Measurements from ENCODE around the gene DOCK2.

DOCK2 gene

GRCh38 chr5:170012622-170013021, 375.5 kb downstream of the DOCK2 start:
- Histone ChIP-seq H3K9me3 (ENCODE audit: low read depth, low read length) (no peaks in the 10 kb centered on the region), H3K36me3 (ENCODE audit: insufficient read depth, low read length) (no peaks in the 10 kb centered on the region), H3K27ac (no peak overlapping the region), H3K4me3 (no peak overlapping the region), H3K9ac (ENCODE audit: insufficient read length) (no peak overlapping the region)
- no peak for TF ChIP-seq POLR2AphosphoS5 (IDR thresholded peaks at IDR 0.05; ENCODE audit: borderline replicate concordance, low read depth, low read length)
- TF ChIP-seq EZH2 (IDR thresholded peaks at IDR 0.05), result no peak
- no peak for TF ChIP-seq FOXP2 (optimal IDR thresholded peaks at IDR 0.05; ENCODE audit: control extremely low read depth, extremely low read length, insufficient read depth)
- DNase-seq (ENCODE audit: low read depth, low spot score), result no peak

- no peak overlapping the region for H3K4me3 ChIP-seq
- H3K36me3 ChIP-seq (ENCODE audit: insufficient read depth, low read length), result no peaks in the 10 kb centered on the region
- no peaks in the 10 kb centered on the region for H3K9me3 ChIP-seq (ENCODE audit: low read depth, low read length)
- H3K27ac ChIP-seq, result no peak overlapping the region
- no peak for TF ChIP-seq EZH2 (IDR thresholded peaks at IDR 0.05)
- no peak for TF ChIP-seq POLR2AphosphoS5 (IDR thresholded peaks at IDR 0.05; ENCODE audit: borderline replicate concordance, low read depth, low read length)
- no peak for TF ChIP-seq FOXP2 (optimal IDR thresholded peaks at IDR 0.05; ENCODE audit: control extremely low read depth, extremely low read length, insufficient read depth)
- no peak overlapping the region for H3K9ac ChIP-seq (ENCODE audit: insufficient read length)
- DNase-seq (ENCODE audit: low read depth, low spot score), result no peak
Observed at GRCh38 chr5:170020423-170020822, 383.3 kb downstream of the DOCK2 start.

DNA sequence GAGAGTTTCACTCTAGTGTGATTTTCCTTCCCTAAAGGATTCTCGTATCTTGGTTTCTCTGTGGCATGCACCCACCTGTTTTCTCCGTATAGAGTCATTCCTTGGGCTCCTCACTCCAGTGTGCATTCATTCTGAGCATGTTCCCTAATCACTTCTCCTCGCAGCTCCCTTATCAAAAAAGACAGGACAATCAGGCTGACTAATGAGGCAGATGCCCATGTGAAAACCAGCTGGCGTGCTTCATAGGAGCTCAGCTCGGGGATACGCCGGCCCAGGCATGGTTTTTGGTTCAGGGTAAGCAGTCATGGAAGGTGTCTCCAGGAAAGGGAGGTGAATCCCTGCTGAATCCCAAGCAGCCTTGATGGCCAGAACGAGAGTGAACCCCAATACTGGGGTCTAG, 384.4 kb downstream of the DOCK2 start:
- Histone ChIP-seq H3K9ac (ENCODE audit: insufficient read length) (no peak overlapping the region), H3K9me3 (ENCODE audit: low read depth, low read length) (no peaks in the 10 kb centered on the region), H3K36me3 (ENCODE audit: insufficient read depth, low read length) (no peaks in the 10 kb centered on the region), H3K4me3 (no peak overlapping the region), H3K27ac (no peak overlapping the region)
- no peak for TF ChIP-seq FOXP2 (optimal IDR thresholded peaks at IDR 0.05; ENCODE audit: control extremely low read depth, extremely low read length, insufficient read depth)
- TF ChIP-seq POLR2AphosphoS5 (IDR thresholded peaks at IDR 0.05; ENCODE audit: borderline replicate concordance, low read depth, low read length), result no peak
- TF ChIP-seq EZH2 (IDR thresholded peaks at IDR 0.05), result no peak
- no peak for DNase-seq (ENCODE audit: low read depth, low spot score)

GRCh38 chr5:170025853-170026252, 388.8 kb downstream of the DOCK2 start:
- no peak overlapping the region for H3K9ac ChIP-seq (ENCODE audit: insufficient read length)
- H3K4me3 ChIP-seq, result no peak overlapping the region
- TF ChIP-seq FOXP2 (optimal IDR thresholded peaks at IDR 0.05; ENCODE audit: control extremely low read depth, extremely low read length, insufficient read depth) (no peak), POLR2AphosphoS5 (IDR thresholded peaks at IDR 0.05; ENCODE audit: borderline replicate concordance, low read depth, low read length) (no peak), EZH2 (IDR thresholded peaks at IDR 0.05) (no peak)
- no peak overlapping the region for H3K27ac ChIP-seq
- peak; percentile 32 for DNase-seq (ENCODE audit: low read depth, low spot score)
- H3K9me3 ChIP-seq (ENCODE audit: low read depth, low read length), result no peaks in the 10 kb centered on the region
- H3K36me3 ChIP-seq (ENCODE audit: insufficient read depth, low read length), result no peaks in the 10 kb centered on the region

DNA sequence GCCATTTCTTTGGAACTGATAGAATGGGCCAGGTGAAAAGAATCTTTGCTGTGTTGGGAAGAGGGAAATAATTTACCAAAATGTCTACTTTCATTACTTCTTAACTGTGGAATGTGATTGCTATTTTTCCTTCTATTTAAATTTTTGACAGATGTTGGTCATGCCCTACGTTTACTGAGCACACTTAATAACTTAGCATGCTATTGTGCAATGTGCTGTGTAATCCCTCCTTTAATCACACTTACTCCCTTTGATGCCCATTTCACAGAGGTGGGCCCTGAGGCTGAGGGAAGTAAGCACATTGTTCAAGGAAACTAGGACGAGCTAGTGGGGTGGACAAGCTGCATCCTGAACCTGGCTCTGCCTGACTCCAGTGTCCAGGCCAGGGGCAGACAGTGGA, 391.0 kb downstream of the DOCK2 start:
- no peak overlapping the region for H3K9ac ChIP-seq (ENCODE audit: insufficient read length)
- H3K4me3 ChIP-seq, result no peak overlapping the region
- TF ChIP-seq FOXP2 (optimal IDR thresholded peaks at IDR 0.05; ENCODE audit: control extremely low read depth, extremely low read length, insufficient read depth) (no peak), POLR2AphosphoS5 (IDR thresholded peaks at IDR 0.05; ENCODE audit: borderline replicate concordance, low read depth, low read length) (no peak), EZH2 (IDR thresholded peaks at IDR 0.05) (no peak)
- H3K27ac ChIP-seq, result no peak overlapping the region
- DNase-seq (ENCODE audit: low read depth, low spot score), result no peak
- no peaks in the 10 kb centered on the region for H3K36me3 ChIP-seq (ENCODE audit: insufficient read depth, low read length)
- no peaks in the 10 kb centered on the region for H3K9me3 ChIP-seq (ENCODE audit: low read depth, low read length)

DNA sequence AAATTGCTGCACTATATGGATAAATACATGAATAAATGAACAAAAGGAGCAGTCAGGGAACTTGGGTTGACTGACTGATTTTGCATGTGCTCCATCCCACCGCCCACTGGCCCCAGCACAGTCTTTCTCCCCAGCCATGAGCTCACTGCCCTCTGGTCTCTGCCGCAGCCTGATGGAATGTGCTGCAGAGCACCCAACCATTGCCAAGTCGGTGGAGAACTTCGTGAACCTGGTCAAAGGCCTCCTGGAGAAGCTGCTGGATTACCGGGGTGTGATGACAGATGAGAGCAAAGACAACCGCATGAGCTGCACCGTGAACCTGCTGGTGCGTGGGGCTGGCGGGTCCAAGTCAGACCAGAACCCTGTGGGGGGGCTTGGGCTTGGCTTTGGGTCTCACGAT, 397.2 kb downstream of the DOCK2 start:
- Histone ChIP-seq H3K36me3 (ENCODE audit: insufficient read depth, low read length) (no peaks in the 10 kb centered on the region), H3K9me3 (ENCODE audit: low read depth, low read length) (no peaks in the 10 kb centered on the region), H3K4me3 (no peak overlapping the region), H3K9ac (ENCODE audit: insufficient read length) (no peak overlapping the region), H3K27ac (no peak overlapping the region)
- TF ChIP-seq EZH2 (IDR thresholded peaks at IDR 0.05) (no peak), FOXP2 (optimal IDR thresholded peaks at IDR 0.05; ENCODE audit: control extremely low read depth, extremely low read length, insufficient read depth) (no peak), POLR2AphosphoS5 (IDR thresholded peaks at IDR 0.05; ENCODE audit: borderline replicate concordance, low read depth, low read length) (no peak)
- no peak for DNase-seq (ENCODE audit: low read depth, low spot score)

DNA sequence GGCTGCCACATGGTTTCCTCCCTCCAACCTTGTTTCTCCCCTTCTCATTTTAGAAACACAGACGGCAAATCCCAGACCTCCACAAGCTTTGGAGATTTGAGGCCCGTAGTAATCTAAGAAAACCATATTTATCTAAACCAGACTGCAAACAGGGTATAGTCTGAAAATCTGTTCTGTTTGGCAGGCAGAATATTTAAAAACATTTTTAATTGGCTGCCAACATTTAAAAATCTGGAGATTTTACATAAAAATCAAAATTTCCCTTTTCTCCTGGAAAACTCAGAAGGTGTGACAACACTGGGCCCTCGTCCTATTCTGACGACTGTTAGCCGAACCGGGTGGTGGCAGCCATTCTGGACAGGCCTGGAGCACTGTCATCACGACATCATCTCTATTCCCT, 401.2 kb downstream of the DOCK2 start:
- Histone ChIP-seq H3K27ac (no peak overlapping the region), H3K9me3 (ENCODE audit: low read depth, low read length) (no peaks in the 10 kb centered on the region), H3K4me3 (no peak overlapping the region), H3K36me3 (ENCODE audit: insufficient read depth, low read length) (no peaks in the 10 kb centered on the region), H3K9ac (ENCODE audit: insufficient read length) (no peak overlapping the region)
- DNase-seq (ENCODE audit: low read depth, low spot score), result no peak
- TF ChIP-seq FOXP2 (optimal IDR thresholded peaks at IDR 0.05; ENCODE audit: control extremely low read depth, extremely low read length, insufficient read depth) (no peak), POLR2AphosphoS5 (IDR thresholded peaks at IDR 0.05; ENCODE audit: borderline replicate concordance, low read depth, low read length) (no peak), EZH2 (IDR thresholded peaks at IDR 0.05) (no peak)

DNA sequence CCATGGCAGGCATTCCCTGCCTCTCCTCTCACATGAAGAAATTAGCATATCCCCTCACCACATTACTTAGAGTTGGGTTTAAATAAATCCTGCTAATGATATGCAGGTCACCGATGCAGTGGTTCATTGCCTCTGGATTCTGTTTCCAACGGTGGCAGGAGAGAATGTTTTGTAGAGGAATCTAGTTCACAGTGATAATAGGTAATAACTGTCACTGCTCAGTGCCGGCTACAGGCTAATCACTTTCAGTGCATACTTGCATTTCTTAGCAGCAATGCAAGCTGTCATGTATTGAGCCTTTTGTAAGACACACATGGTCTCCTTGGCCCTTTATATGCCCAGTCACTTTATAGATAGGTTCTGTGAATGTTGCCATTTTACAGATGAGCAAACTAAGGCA, 402.8 kb downstream of the DOCK2 start:
- Histone ChIP-seq H3K9ac (ENCODE audit: insufficient read length) (no peak overlapping the region), H3K4me3 (no peak overlapping the region), H3K27ac (no peak overlapping the region), H3K36me3 (ENCODE audit: insufficient read depth, low read length) (no peaks in the 10 kb centered on the region), H3K9me3 (ENCODE audit: low read depth, low read length) (no peaks in the 10 kb centered on the region)
- TF ChIP-seq FOXP2 (optimal IDR thresholded peaks at IDR 0.05; ENCODE audit: control extremely low read depth, extremely low read length, insufficient read depth), result no peak
- no peak for DNase-seq (ENCODE audit: low read depth, low spot score)

DNA sequence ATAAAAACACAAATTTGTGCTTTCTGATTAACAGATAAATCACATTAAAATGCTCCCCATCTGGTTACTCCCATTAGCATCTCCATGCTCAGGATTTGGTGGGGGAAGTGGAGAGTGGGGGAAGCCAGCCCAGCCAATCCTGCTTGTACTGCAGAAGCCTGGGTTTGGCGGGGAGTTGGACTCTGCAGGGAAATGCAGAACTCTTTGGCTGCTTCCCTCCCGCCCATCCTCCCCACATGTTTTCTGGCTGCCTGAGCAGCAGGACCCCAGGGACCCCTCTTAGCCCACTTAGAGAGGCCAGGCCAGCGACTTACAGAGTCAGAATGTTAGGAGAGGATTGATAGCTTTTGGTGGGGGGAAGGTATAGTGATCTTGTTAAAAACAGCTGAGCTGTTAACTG, 409.2 kb downstream of the DOCK2 start:
- Histone ChIP-seq H3K27ac (no peak overlapping the region), H3K9ac (ENCODE audit: insufficient read length) (no peak overlapping the region), H3K9me3 (ENCODE audit: low read depth, low read length) (no peaks in the 10 kb centered on the region), H3K36me3 (ENCODE audit: insufficient read depth, low read length) (no peaks in the 10 kb centered on the region), H3K4me3 (no peak overlapping the region)
- no peak for DNase-seq (ENCODE audit: low read depth, low spot score)
- TF ChIP-seq FOXP2 (optimal IDR thresholded peaks at IDR 0.05; ENCODE audit: control extremely low read depth, extremely low read length, insufficient read depth), result no peak
- TF ChIP-seq POLR2AphosphoS5 (IDR thresholded peaks at IDR 0.05; ENCODE audit: borderline replicate concordance, low read depth, low read length), result no peak
- TF ChIP-seq EZH2 (IDR thresholded peaks at IDR 0.05), result no peak
